22Rv1 (cell line): Measurements from ENCODE around the gene F2.

Source experiments
- ZFX ChIP-seq: fragments of 450-650 bp; IDR thresholded peaks from 2 replicates; pipeline ENCODE4 v1.6.1; 2017; ENCODE audit warnings: antibody characterized with exemption, borderline replicate concordance
- TF ChIP-seq, protein P1 (sequence below): fragments of 450-650 bp; IDR thresholded peaks from 2 replicates; pipeline ENCODE4 v1.5.1; 2017; ENCODE audit warnings: mild to moderate bottlenecking

DNA sequence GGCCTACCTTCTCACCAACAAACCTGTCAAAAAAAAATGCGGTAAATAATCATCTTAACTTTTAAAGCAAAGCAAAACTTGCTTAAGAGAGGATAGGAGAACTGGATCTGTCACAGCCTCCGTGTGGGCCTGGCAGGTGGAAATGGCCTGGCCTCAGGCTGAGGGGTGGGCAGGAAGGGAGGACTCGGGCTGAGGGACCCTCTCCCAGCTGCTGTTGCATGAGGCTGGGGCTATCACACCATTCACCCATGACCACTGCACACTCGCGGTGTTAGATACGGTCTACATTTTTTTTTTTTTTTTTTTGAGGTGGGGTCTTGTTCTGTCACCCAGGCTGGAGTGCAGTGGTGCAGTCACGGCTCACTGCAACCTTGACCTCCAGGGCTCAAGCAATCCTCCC, 43.1 kb upstream of the F2 start:
- TF ChIP-seq, protein P1, sequence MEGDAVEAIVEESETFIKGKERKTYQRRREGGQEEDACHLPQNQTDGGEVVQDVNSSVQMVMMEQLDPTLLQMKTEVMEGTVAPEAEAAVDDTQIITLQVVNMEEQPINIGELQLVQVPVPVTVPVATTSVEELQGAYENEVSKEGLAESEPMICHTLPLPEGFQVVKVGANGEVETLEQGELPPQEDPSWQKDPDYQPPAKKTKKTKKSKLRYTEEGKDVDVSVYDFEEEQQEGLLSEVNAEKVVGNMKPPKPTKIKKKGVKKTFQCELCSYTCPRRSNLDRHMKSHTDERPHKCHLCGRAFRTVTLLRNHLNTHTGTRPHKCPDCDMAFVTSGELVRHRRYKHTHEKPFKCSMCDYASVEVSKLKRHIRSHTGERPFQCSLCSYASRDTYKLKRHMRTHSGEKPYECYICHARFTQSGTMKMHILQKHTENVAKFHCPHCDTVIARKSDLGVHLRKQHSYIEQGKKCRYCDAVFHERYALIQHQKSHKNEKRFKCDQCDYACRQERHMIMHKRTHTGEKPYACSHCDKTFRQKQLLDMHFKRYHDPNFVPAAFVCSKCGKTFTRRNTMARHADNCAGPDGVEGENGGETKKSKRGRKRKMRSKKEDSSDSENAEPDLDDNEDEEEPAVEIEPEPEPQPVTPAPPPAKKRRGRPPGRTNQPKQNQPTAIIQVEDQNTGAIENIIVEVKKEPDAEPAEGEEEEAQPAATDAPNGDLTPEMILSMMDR: no peak
- TF ChIP-seq ZFX: no peak
